A549 (cell line): ENCODE data around the gene C14orf132. TPM values are rescaled to one million over a fixed set of nuclear protein-coding genes. Genes with fewer than 3 reads are reported as not detected.
A peak's percentile ranks its signal among the peaks of the same experiment; 100 is the strongest.

ENCODE experiments used
- ATAC-seq, 2 experiments: fragments of 200-7000 bp in 1 of 2; fragments of >200 bp in 1 of 2; cut with Nextera tagmentation in 1 of 2; cut with Tn5 transposase in 1 of 2; 3 replicates each; pipeline versions ENCODE4 v1.8.0 to v1.9.1; 2018 to 2020; ENCODE audit warnings: mild to moderate bottlenecking in 1 of 2, moderate library complexity in 1 of 2
- CTCF ChIA-PET: fragments of 300-600 bp; sonication (Branson Sonifier 250); formaldehyde crosslinking; extraction: SDS; loops from one replicate; lab custom pipeline; 2021; ENCODE audit warnings: antibody characterized with exemption, inconsistent platforms; lab: Yijun Ruan, JAX
- POLR2A ChIA-PET: fragments of 350-600 bp; formaldehyde crosslinking; extraction: SDS; loops from one replicate; lab custom pipeline; 2021; ENCODE audit warnings: antibody characterized with exemption, inconsistent platforms; lab: Yijun Ruan, JAX
- DNase-seq, 2 experiments: peaks; one replicate each; pipeline versions ENCODE4 v3.0.0 to v3.0.0-alpha.2; 2011 to 2016; ENCODE audit warnings: low read depth in 1 of 2, low spot score in 1 of 2
- FAIRE-seq: peaks from 2 replicates; lab custom pipeline; 2011; peaks lifted over from hg19 to GRCh38; lab: Jason Lieb, UNC
- H3K27ac ChIP-seq, 2 experiments: fragments of >200 bp; sonication (Bioruptor Twin); formaldehyde crosslinking; 3 replicates each; pipeline ENCODE4 v1.5.1; 2016 to 2017
- H3K4me1 ChIP-seq: fragments of >200 bp; sonication (Bioruptor Twin); formaldehyde crosslinking; 3 replicates; pipeline ENCODE4 v1.6.1; 2016
- H3K4me2 ChIP-seq: fragments of >200 bp; sonication (Bioruptor Twin); formaldehyde crosslinking; 3 replicates; pipeline ENCODE4 v1.6.1; 2016
- H3K4me3 ChIP-seq: fragments of >200 bp; sonication (Bioruptor Twin); formaldehyde crosslinking; 3 replicates; pipeline ENCODE4 v1.5.1; 2016
- H3K9me3 ChIP-seq: fragments of >200 bp; sonication (Bioruptor Twin); formaldehyde crosslinking; 3 replicates; pipeline ENCODE4 v1.6.1; 2016
- BHLHE40 ChIP-seq: IDR thresholded peaks from 2 replicates; pipeline ENCODE4 v1.6.1; 2012; ENCODE audit warnings: low read depth, low read length, inconsistent platforms
- EHF ChIP-seq: fragments of 250-450 bp; sonication (Bioruptor Pico); IDR thresholded peaks from 2 replicates; pipeline ENCODE4 v1.5.0; 2020; ENCODE audit warnings: mild to moderate bottlenecking
- EP300 ChIP-seq, 2 experiments: fragments of >200 bp; sonication (Bioruptor Twin); formaldehyde crosslinking; IDR thresholded peaks; 2 replicates in 1 of 2; 3 replicates in 1 of 2; pipeline ENCODE4 v1.6.1; 2016 to 2017
- FOSL2 ChIP-seq, 2 experiments: fragments of 450-650 bp in 1 of 2; fragments of >200 bp in 1 of 2; sonication (Bioruptor Twin) in 1 of 2; formaldehyde crosslinking; IDR thresholded peaks; 2 replicates each; pipeline versions ENCODE4 v1.5.0 to v1.6.1; 2016 to 2020; ENCODE audit warnings: mild to moderate bottlenecking in 1 of 2, moderate library complexity in 1 of 2
- KDM1A ChIP-seq: fragments of 200-600 bp; sonication (generic); IDR thresholded peaks from 2 replicates; pipeline ENCODE4 v1.6.1; 2016; ENCODE audit warnings: low read depth, mild to moderate bottlenecking
- NPAS2 ChIP-seq: fragments of 250-450 bp; sonication (Bioruptor Pico); IDR thresholded peaks from 2 replicates; pipeline ENCODE4 v1.8.0; 2022; ENCODE audit warnings: mild to moderate bottlenecking, moderate library complexity, borderline replicate concordance
- POLR2AphosphoS2 ChIP-seq: conservative IDR thresholded peaks from 2 replicates; pipeline ENCODE4 v1.6.1; 2012; ENCODE audit warnings: low read length, improper control_type of control experiment, inconsistent platforms
- RARB ChIP-seq: fragments of 250-450 bp; sonication (Bioruptor Pico); IDR thresholded peaks from 2 replicates; pipeline ENCODE4 v1.8.0; 2021; ENCODE audit warnings: mild to moderate bottlenecking, moderate library complexity
- RNF2 ChIP-seq: fragments of 200-600 bp; sonication (generic); IDR thresholded peaks from 2 replicates; pipeline ENCODE4 v1.6.1; 2016; ENCODE audit warnings: low read depth, mild to moderate bottlenecking, antibody characterized with exemption, moderate library complexity, borderline replicate concordance
- SMC3 ChIP-seq: fragments of >200 bp; sonication (Bioruptor Twin); formaldehyde crosslinking; IDR thresholded peaks from 3 replicates; pipeline ENCODE4 v1.6.1; 2018; ENCODE audit warnings: inconsistent platforms
- SREBF2 ChIP-seq: fragments of 450-650 bp; IDR thresholded peaks from 2 replicates; pipeline ENCODE4 v1.6.1; 2014; ENCODE audit warnings: mild to moderate bottlenecking, moderate library complexity
- ZFP36 ChIP-seq: fragments of 450-650 bp; IDR thresholded peaks from 2 replicates; pipeline ENCODE4 v1.6.1; 2014; ENCODE audit warnings: borderline replicate concordance; ENCODE audit not compliant: partially characterized antibody
- ZNF302 ChIP-seq: fragments of 250-450 bp; sonication (Bioruptor Pico); IDR thresholded peaks from 2 replicates; pipeline ENCODE4 v1.9.0; 2021; ENCODE audit warnings: inconsistent platforms, mild to moderate bottlenecking, moderate library complexity
- ZSCAN20 ChIP-seq: fragments of 250-450 bp; sonication (Bioruptor Pico); IDR thresholded peaks from 2 replicates; pipeline ENCODE4 v1.8.0; 2022; ENCODE audit warnings: mild to moderate bottlenecking, moderate library complexity
- WGBS: methylation state at CpG from one replicate; pipeline ENCODE4 v1.1.6; 2017; ENCODE audit errors: missing lambda C conversion rate; 5-methylcytosine and 5-hydroxymethylcytosine counted together
- polyA plus RNA-seq, 4 experiments: library from polyadenylated mRNA; depleted of rRNA in 3 of 4; stranded (reverse); fragments of >200 nt; fragmentation: RNase III in 1 of 4; extraction: RNeasy Plus Mini Kit Qiagen cat#74134 plus additional on column Dnase treatment in 1 of 4; gene quantifications; 2 replicates in 3 of 4; 3 replicates in 1 of 4; pipeline ENCODE4 v1.2.3, GENCODE V29; 2011 to 2017
- TF ChIP-seq, protein P1 (sequence below): fragments of >200 bp; sonication (Bioruptor Twin); formaldehyde crosslinking; IDR thresholded peaks from 2 replicates; pipeline ENCODE4 v1.6.1; 2016
- TF ChIP-seq, protein P2 (sequence below): fragments of >200 bp; sonication (Bioruptor Twin); formaldehyde crosslinking; IDR thresholded peaks from 3 replicates; pipeline ENCODE4 v1.5.1; 2016
- TF ChIP-seq, protein P3 (sequence below): fragments of 450-650 bp; IDR thresholded peaks from 2 replicates; pipeline ENCODE4 v1.6.1; 2014; ENCODE audit warnings: antibody characterized with exemption
- TF ChIP-seq, protein P4 (sequence below): IDR thresholded peaks from 2 replicates; pipeline ENCODE4 v1.6.1; 2012; ENCODE audit warnings: low read depth, borderline replicate concordance
- TF ChIP-seq, protein P5 (sequence below): fragments of 200-600 bp; sonication (generic); IDR thresholded peaks from 2 replicates; pipeline ENCODE4 v1.6.1; 2016; ENCODE audit warnings: antibody characterized with exemption, mild to moderate bottlenecking, moderate library complexity
- TF ChIP-seq, protein P6 (sequence below): fragments of 250-450 bp; sonication (Bioruptor Pico); IDR thresholded peaks from 2 replicates; pipeline ENCODE4 v1.5.0; 2020; ENCODE audit warnings: low read depth, mild to moderate bottlenecking, moderate library complexity
- TF ChIP-seq, protein P7 (sequence below): IDR thresholded peaks from 2 replicates; pipeline ENCODE4 v1.6.1; 2012

Gene C14orf132
- polyA plus RNA-seq, 2 of the 4 experiments (the other 2 are of a cell fraction), result 4.6 to 8.5 TPM

DNA sequence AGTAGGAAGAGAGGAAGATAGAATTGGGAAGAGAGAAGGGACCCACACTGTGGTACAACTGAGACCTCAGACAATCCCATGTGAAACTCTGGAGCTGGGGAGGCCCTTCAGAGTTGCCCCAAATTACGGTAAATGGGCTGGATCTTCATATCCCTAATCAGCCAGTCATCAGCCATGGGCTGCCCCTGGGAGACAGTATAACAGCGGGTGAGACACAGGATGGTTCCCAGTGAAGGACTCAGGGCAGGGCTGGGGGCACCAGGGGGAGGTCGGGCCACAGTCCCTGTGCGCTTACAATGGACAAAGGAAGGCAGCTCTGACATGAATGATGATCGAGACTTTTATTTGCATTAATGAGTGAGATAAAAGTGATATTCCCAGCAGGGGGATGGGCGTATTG, 91.2 kb downstream of the C14orf132 start:
- no peak for FAIRE-seq
- CTCF ChIA-PET, result no interaction called here
- POLR2A ChIA-PET, result no interaction called here

DNA sequence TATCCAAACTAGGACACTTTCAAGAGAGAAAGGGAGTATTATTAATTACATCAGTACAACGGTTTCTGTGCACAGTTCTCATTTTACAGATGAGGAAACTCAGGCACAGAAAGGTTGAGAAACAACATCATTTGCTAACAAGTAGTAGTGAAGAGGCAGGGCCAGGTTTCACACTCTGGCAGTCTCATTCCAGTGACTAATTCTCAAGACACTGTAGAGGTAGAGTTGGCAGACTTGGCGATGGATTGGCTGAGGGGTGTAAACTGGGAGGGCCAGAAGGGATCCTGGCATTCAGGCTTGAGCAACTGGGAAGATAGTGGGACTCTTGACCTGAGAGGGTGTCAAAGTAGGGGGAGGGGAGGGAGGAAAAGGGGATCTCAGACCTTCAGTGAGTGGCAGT, 91.7 kb downstream of the C14orf132 start:
- DNase-seq, result no peak
- peak; percentile 49 to 74; a peak in 4 of 6 replicates for ATAC-seq
- TF ChIP-seq, protein P1, sequence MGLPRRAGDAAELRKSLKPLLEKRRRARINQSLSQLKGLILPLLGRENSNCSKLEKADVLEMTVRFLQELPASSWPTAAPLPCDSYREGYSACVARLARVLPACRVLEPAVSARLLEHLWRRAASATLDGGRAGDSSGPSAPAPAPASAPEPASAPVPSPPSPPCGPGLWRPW, result no peak
- TF ChIP-seq BHLHE40 (no peak), EP300 (IDR thresholded peaks at IDR 0.05) (no peak), ZNF302 (CRISPR knock-in tag) (no peak), NPAS2 (no peak), EHF (no peak), KDM1A (no peak), POLR2AphosphoS2 (no peak), SMC3 (no peak), RNF2 (no peak), RARB (CRISPR knock-in tag) (no peak), ZSCAN20 (CRISPR knock-in tag) (no peak)
- TF ChIP-seq, protein P2, sequence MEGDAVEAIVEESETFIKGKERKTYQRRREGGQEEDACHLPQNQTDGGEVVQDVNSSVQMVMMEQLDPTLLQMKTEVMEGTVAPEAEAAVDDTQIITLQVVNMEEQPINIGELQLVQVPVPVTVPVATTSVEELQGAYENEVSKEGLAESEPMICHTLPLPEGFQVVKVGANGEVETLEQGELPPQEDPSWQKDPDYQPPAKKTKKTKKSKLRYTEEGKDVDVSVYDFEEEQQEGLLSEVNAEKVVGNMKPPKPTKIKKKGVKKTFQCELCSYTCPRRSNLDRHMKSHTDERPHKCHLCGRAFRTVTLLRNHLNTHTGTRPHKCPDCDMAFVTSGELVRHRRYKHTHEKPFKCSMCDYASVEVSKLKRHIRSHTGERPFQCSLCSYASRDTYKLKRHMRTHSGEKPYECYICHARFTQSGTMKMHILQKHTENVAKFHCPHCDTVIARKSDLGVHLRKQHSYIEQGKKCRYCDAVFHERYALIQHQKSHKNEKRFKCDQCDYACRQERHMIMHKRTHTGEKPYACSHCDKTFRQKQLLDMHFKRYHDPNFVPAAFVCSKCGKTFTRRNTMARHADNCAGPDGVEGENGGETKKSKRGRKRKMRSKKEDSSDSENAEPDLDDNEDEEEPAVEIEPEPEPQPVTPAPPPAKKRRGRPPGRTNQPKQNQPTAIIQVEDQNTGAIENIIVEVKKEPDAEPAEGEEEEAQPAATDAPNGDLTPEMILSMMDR, result no peak
- TF ChIP-seq, protein P3, sequence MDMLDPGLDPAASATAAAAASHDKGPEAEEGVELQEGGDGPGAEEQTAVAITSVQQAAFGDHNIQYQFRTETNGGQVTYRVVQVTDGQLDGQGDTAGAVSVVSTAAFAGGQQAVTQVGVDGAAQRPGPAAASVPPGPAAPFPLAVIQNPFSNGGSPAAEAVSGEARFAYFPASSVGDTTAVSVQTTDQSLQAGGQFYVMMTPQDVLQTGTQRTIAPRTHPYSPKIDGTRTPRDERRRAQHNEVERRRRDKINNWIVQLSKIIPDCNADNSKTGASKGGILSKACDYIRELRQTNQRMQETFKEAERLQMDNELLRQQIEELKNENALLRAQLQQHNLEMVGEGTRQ, result no peak
- TF ChIP-seq, protein P4, sequence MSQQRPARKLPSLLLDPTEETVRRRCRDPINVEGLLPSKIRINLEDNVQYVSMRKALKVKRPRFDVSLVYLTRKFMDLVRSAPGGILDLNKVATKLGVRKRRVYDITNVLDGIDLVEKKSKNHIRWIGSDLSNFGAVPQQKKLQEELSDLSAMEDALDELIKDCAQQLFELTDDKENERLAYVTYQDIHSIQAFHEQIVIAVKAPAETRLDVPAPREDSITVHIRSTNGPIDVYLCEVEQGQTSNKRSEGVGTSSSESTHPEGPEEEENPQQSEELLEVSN, result no peak
- TF ChIP-seq, protein P5, sequence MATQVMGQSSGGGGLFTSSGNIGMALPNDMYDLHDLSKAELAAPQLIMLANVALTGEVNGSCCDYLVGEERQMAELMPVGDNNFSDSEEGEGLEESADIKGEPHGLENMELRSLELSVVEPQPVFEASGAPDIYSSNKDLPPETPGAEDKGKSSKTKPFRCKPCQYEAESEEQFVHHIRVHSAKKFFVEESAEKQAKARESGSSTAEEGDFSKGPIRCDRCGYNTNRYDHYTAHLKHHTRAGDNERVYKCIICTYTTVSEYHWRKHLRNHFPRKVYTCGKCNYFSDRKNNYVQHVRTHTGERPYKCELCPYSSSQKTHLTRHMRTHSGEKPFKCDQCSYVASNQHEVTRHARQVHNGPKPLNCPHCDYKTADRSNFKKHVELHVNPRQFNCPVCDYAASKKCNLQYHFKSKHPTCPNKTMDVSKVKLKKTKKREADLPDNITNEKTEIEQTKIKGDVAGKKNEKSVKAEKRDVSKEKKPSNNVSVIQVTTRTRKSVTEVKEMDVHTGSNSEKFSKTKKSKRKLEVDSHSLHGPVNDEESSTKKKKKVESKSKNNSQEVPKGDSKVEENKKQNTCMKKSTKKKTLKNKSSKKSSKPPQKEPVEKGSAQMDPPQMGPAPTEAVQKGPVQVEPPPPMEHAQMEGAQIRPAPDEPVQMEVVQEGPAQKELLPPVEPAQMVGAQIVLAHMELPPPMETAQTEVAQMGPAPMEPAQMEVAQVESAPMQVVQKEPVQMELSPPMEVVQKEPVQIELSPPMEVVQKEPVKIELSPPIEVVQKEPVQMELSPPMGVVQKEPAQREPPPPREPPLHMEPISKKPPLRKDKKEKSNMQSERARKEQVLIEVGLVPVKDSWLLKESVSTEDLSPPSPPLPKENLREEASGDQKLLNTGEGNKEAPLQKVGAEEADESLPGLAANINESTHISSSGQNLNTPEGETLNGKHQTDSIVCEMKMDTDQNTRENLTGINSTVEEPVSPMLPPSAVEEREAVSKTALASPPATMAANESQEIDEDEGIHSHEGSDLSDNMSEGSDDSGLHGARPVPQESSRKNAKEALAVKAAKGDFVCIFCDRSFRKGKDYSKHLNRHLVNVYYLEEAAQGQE, result no peak
- no peak for FAIRE-seq
- Histone ChIP-seq H3K4me1 (peaks cover 17% of the 10 kb centered on the region; the same call in 2 of the 3 replicates), H3K9me3 (no peaks in the 10 kb centered on the region), H3K4me3 (no peak overlapping the region), H3K4me2 (no peak overlapping the region), H3K27ac (0 out of 6 replicates have a peak overlapping the region, but pooled peaks of 1 of the 2 experiments have one; percentile 39)
- CTCF ChIA-PET, result interaction anchor here (1.1 to 1.8 kb wide), 2 partner anchors 30 to 145 kb away, joined by 3 to 4 read pairs; no protein-coding TSS in a partner anchor
- POLR2A ChIA-PET, result no interaction called here
- WGBS, result 21% methylated on average over 2 of the region's 2 CpGs

More for the DNA sequence above, 91.2 kb downstream of the C14orf132 start:
- no peak overlapping the region for H3K4me2 ChIP-seq
- WGBS, result 74% methylated on average over 6 of the region's 6 CpGs
- TF ChIP-seq, protein P6, sequence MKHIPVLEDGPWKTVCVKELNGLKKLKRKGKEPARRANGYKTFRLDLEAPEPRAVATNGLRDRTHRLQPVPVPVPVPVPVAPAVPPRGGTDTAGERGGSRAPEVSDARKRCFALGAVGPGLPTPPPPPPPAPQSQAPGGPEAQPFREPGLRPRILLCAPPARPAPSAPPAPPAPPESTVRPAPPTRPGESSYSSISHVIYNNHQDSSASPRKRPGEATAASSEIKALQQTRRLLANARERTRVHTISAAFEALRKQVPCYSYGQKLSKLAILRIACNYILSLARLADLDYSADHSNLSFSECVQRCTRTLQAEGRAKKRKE, result no peak
- TF ChIP-seq SREBF2 (no peak), ZFP36 (no peak), FOSL2 (IDR thresholded peaks at IDR 0.05) (no peak), FOSL2 (CRISPR knock-in tag; IDR thresholded peaks at IDR 0.05) (no peak)
- TF ChIP-seq, protein P2, result no peak
- TF ChIP-seq, protein P7, sequence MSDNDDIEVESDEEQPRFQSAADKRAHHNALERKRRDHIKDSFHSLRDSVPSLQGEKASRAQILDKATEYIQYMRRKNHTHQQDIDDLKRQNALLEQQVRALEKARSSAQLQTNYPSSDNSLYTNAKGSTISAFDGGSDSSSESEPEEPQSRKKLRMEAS, result no peak
- H3K4me1 ChIP-seq, result peaks cover 13% of the 10 kb centered on the region; the same call in 2 of the 3 replicates
- ATAC-seq (no peak), DNase-seq (no peak)
- no peaks in the 10 kb centered on the region for H3K9me3 ChIP-seq
- H3K27ac ChIP-seq, result peak overlapping the region in 1 of 2 experiments; percentile 39; a peak in 1 of 6 replicates
- no peak overlapping the region for H3K4me3 ChIP-seq
